Body of pancreas (tissue), 4 donors: ENCODE results near the gene KCNN3.

Experiments
- POLR2A ChIP-seq, 3 donors: fragments of 450-650 bp; IDR thresholded peaks; one replicate each; pipeline ENCODE4 v1.6.1; 2016; ENCODE audit warnings: antibody characterized with exemption in 3 of 3, mild to moderate bottlenecking in 2 of 3
- TF ChIP-seq, protein P1 (sequence below), 7 experiments: fragments of 450-650 bp in 4 of 7; fragments of 200-600 bp in 3 of 7; sonication (generic) in 3 of 7; IDR thresholded peaks; one replicate each; pipeline ENCODE4 v1.5.1; 2016 to 2019; ENCODE audit warnings: antibody characterized with exemption in 7 of 7

DNA sequence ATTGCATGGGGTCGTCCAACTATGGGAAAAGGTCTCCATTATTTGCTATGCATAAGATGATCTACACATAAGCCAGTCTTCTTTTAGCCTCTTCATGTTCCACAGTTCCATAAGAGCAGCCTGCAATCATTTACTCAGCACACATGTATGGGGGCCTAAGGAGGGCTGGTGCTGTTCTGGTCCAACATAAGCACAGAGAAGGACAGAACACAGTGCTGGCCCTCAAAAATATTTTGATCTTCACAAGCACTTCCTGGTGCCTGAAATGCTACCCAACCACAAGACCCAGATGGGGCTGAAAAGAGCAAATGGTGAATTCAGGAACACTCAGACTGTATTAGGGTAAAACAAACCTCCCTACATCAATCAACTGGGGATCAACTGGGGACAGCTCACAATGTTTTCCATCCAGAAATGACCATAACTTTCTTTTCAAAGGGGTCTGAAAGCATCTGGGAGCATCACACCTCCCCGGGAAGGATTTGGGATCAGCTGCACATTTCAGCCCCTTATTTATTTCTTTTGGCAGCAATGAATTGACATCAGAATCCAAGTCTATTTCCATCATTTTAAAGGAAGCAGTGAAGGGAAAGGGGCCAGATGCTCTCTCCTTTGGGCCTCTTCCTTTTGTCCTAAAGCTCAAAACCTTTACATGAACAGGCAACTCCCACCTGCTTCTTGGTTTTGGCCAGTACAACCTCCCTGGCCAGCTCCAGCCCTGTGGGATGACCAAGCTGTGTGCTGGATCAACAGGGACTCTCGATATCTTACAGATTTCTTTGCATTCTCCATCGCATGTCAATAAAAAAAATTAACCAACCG is 45.7 kb downstream of the KCNN3 start:
- TF ChIP-seq, protein P1, sequence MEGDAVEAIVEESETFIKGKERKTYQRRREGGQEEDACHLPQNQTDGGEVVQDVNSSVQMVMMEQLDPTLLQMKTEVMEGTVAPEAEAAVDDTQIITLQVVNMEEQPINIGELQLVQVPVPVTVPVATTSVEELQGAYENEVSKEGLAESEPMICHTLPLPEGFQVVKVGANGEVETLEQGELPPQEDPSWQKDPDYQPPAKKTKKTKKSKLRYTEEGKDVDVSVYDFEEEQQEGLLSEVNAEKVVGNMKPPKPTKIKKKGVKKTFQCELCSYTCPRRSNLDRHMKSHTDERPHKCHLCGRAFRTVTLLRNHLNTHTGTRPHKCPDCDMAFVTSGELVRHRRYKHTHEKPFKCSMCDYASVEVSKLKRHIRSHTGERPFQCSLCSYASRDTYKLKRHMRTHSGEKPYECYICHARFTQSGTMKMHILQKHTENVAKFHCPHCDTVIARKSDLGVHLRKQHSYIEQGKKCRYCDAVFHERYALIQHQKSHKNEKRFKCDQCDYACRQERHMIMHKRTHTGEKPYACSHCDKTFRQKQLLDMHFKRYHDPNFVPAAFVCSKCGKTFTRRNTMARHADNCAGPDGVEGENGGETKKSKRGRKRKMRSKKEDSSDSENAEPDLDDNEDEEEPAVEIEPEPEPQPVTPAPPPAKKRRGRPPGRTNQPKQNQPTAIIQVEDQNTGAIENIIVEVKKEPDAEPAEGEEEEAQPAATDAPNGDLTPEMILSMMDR (IDR thresholded peaks at IDR 0.05): no peak
- no peak for TF ChIP-seq POLR2A (IDR thresholded peaks at IDR 0.05)
